Mesenteric fat pad (tissue), 1 donor: ENCODE results near the gene LMX1B. TPM values are rescaled to one million over a fixed set of nuclear protein-coding genes. Genes with fewer than 3 reads are reported as not detected.

Experiments
- DNase-seq: peaks from one replicate; pipeline ENCODE4 v3.0.0-alpha.2; 2020; ENCODE audit warnings: low spot score
- total RNA-seq: library from RNA; stranded (reverse); fragmentation: NEBNext Ultra II Directional; extraction: Animal tissue kit (Norgen Biotek cat#: 25700); gene quantifications from one replicate; pipeline ENCODE4 v1.2.1, GENCODE V29; 2021
- donor health status: DM: yes; HTN: yes; CAD: no.

The LMX1B gene
- total RNA-seq, 1 donor from 2014 or later, result 0.77 TPM

- DNase-seq, result no peak
Observed at GRCh38 chr9:126604059-126605055, 9.4 kb upstream of the LMX1B start.

GRCh38 chr9:126605792-126606482 is 7.8 kb upstream of the LMX1B start:
- no peak for DNase-seq

- DNase-seq, result no peak
Observed at GRCh38 chr9:126606483-126606870, 7.3 kb upstream of the LMX1B start.

GRCh38 chr9:126607086-126607485 is 6.6 kb upstream of the LMX1B start:
- no peak for DNase-seq

- DNase-seq, result no peak
Observed at GRCh38 chr9:126607731-126608130, 6.0 kb upstream of the LMX1B start.

- no peak for DNase-seq
Observed at GRCh38 chr9:126608551-126608950, 5.2 kb upstream of the LMX1B start.

- no peak for DNase-seq
Observed at GRCh38 chr9:126609191-126609590, 4.5 kb upstream of the LMX1B start.

- DNase-seq, result no peak
Observed at GRCh38 chr9:126609711-126610388, 3.9 kb upstream of the LMX1B start.

- DNase-seq, result no peak
Observed at GRCh38 chr9:126611193-126611591, 2.5 kb upstream of the LMX1B start.

- peak; percentile 91 for DNase-seq
Observed at GRCh38 chr9:126611592-126612325, 2.0 kb upstream of the LMX1B start.

GRCh38 chr9:126612326-126612812 is 1.4 kb upstream of the LMX1B start:
- DNase-seq, result no peak

GRCh38 chr9:126612813-126613641 is 701 bp upstream of the LMX1B start:
- DNase-seq, result no peak

GRCh38 chr9:126614088-126614454 is 343 bp downstream of the LMX1B start:
- DNase-seq, result no peak

GRCh38 chr9:126614455-126615244 is 922 bp downstream of the LMX1B start:
- no peak for DNase-seq

GRCh38 chr9:126615245-126615790 is 1.6 kb downstream of the LMX1B start:
- no peak for DNase-seq

- no peak for DNase-seq
Observed at GRCh38 chr9:126615791-126616447, 2.2 kb downstream of the LMX1B start.

GRCh38 chr9:126616521-126616976 is 2.8 kb downstream of the LMX1B start:
- no peak for DNase-seq
